MM.1S (cell line): ENCODE measurements around the gene LSR.

Experiments used
- EZH2 ChIP-seq: fragments of 300-600 bp; sonication (generic); optimal IDR thresholded peaks from 2 replicates; pipeline ENCODE3; 2017; ENCODE audit warnings: low read depth, mild to moderate bottlenecking, antibody characterized with exemption, low read length, mixed read lengths
- TF ChIP-seq, protein P1 (sequence below): fragments of 300-600 bp; sonication (generic); IDR thresholded peaks from 2 replicates; pipeline ENCODE4 v1.5.1; 2016; ENCODE audit warnings: antibody characterized with exemption, low read length, mixed read lengths

DNA sequence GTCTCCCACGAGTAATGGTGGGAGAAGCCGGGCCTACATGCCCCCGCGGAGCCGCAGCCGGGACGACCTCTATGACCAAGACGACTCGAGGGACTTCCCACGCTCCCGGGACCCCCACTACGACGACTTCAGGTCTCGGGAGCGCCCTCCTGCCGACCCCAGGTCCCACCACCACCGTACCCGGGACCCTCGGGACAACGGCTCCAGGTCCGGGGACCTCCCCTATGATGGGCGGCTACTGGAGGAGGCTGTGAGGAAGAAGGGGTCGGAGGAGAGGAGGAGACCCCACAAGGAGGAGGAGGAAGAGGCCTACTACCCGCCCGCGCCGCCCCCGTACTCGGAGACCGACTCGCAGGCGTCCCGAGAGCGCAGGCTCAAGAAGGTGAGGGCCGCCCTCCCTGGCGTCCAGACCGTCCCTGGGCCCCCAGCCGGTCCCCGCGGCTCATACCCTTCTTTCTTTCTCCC is 18.6 kb downstream of the LSR start:
- TF ChIP-seq, protein P1, sequence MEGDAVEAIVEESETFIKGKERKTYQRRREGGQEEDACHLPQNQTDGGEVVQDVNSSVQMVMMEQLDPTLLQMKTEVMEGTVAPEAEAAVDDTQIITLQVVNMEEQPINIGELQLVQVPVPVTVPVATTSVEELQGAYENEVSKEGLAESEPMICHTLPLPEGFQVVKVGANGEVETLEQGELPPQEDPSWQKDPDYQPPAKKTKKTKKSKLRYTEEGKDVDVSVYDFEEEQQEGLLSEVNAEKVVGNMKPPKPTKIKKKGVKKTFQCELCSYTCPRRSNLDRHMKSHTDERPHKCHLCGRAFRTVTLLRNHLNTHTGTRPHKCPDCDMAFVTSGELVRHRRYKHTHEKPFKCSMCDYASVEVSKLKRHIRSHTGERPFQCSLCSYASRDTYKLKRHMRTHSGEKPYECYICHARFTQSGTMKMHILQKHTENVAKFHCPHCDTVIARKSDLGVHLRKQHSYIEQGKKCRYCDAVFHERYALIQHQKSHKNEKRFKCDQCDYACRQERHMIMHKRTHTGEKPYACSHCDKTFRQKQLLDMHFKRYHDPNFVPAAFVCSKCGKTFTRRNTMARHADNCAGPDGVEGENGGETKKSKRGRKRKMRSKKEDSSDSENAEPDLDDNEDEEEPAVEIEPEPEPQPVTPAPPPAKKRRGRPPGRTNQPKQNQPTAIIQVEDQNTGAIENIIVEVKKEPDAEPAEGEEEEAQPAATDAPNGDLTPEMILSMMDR, result no peak
- no peak for TF ChIP-seq EZH2
